ENCODE results near the gene EIF4EBP2. TPM values are rescaled to one million over a fixed set of nuclear protein-coding genes. Genes with fewer than 3 reads are reported as not detected.

EIF4EBP2 gene
- polyA plus RNA-seq, 3 donors: 26.3 to 93.8 (median 73.4) TPM

DNA sequence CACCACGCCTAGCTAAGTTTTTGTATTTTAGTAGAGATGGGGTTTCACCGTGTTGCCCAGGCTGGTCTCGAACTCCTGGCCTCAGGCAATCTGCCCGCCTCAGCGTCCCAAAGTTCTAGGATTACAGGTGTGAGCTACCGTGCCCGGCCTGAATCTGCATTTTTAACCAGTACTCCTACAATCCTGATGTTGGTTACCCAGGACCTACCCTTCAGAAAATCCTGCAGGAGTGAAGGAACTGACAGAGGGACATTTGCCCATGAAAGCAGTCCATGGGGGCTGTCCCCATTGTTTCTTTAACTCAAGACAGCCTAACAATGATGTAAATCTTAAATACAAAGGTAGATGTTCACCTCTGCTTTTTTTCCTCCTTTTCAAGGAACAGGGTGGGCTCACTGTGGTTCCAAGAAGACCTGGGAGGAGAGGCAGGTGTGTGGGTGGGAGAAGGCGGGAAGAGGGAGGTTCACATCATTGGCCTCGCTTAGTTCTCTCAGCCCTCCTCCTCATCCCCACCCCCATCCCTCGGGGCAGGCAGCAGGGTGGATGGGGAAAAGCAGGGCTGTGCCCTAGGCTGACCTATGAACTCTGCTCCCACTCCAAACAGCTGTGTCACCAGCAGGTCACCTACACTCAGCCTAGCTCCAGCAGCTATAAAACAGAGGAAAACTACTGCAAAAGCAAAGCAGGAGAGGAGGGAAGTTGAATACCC lies 35.0 kb upstream of the EIF4EBP2 start:
- TF ChIP-seq CTCF (IDR thresholded peaks at IDR 0.05): no peak
- intact Hi-C loops (cut with micrococcal nuclease): no loop called here
- DNase-seq: no peak
- H3K9ac ChIP-seq (ENCODE audit: insufficient read depth, low read length, poor library complexity, severe bottlenecking): no peak overlapping the region
- no peaks in the 10 kb centered on the region for H4K20me1 ChIP-seq (ENCODE audit: insufficient read depth, low read length)
- H3K27ac ChIP-seq (ENCODE audit: low read depth in 1 of 2, low read length in 2 of 2): no peak overlapping the region
- H3K4me1 Mint-ChIP-seq: peaks cover 10% of the 10 kb centered on the region
- 100% methylated on average over 3 of the region's 10 CpGs for WGBS (ENCODE audit: insufficient coverage)
- no peaks in the 10 kb centered on the region for H3K36me3 ChIP-seq (replicated peaks in 1 of 2; ENCODE audit: control insufficient read depth in 1 of 2, insufficient read depth in 2 of 2, low read length in 2 of 2)
- peaks cover 8 to 9% of the 10 kb centered on the region in 2 donors for H3K4me1 ChIP-seq (ENCODE audit: control insufficient read depth in 1 of 2, insufficient read depth in 2 of 2, low read length in 2 of 2)
- no peak overlapping the region for H3K4me2 ChIP-seq (replicated peaks; ENCODE audit: extremely low read depth, low read length, poor library complexity, severe bottlenecking)
- H3K36me3 Mint-ChIP-seq: peaks cover under 1 to 5% of the 10 kb centered on the region in 2 donors
- no peak overlapping the region for H3K4me3 ChIP-seq (replicated peaks in 1 of 3; ENCODE audit: low read depth in 2 of 3, low read length in 3 of 3)
- H3K9me3 ChIP-seq (replicated peaks in 1 of 2; ENCODE audit: control insufficient read depth in 1 of 2, insufficient read depth in 1 of 2, low read length in 2 of 2): no peaks in the 10 kb centered on the region
- peaks cover 0 to 1% (median 0%) of the 10 kb centered on the region in 7 donors for H3K9me3 Mint-ChIP-seq
- H3K27ac Mint-ChIP-seq: peak overlapping the region in 1 of 7 donors; percentile 45
- no peak overlapping the region for H2AFZ ChIP-seq (ENCODE audit: insufficient read depth, low read depth, low read length, poor library complexity, severe bottlenecking)
- H3K27me3 Mint-ChIP-seq (ENCODE audit: low read depth in 3 of 3): no peaks in the 10 kb centered on the region
- H3K4me3 Mint-ChIP-seq: no peak overlapping the region
- H3K27me3 ChIP-seq (ENCODE audit: control insufficient read depth in 2 of 2, insufficient read depth in 2 of 2, low read length in 2 of 2): no peaks in the 10 kb centered on the region
- H3K79me2 ChIP-seq (ENCODE audit: insufficient read depth, low read length): no peaks in the 10 kb centered on the region

DNA sequence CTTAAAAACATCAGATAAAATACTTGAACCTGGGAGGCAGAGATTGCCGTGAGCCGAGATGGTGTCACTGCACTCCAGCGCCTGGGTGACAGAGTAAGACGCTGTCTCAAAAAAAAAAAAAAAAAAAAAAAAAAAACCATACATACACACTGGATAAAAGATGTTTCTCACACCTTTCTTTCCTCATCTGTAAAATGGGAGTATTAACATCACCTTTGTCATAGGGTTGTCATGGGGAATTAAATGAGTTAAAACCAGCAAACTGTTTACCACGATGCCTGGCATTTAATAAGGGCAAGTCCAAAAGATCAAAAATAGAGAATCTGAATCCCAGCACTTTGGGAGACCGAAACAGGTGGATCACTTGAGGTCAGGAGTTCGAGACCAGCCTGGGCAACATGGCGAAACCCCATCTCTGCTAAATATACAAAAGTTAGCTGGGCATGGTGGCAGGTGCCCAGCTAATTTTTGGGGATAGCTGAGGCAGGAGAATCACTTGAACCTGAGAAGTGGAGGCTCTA lies 34.4 kb upstream of the EIF4EBP2 start:
- no peak overlapping the region for H3K9ac ChIP-seq (ENCODE audit: insufficient read depth, low read length, poor library complexity, severe bottlenecking)
- H3K4me3 ChIP-seq (replicated peaks in 1 of 3; ENCODE audit: low read depth in 2 of 3, low read length in 3 of 3): no peak overlapping the region
- intact Hi-C loops (cut with micrococcal nuclease): no loop called here
- no peaks in the 10 kb centered on the region for H3K79me2 ChIP-seq (ENCODE audit: insufficient read depth, low read length)
- no peaks in the 10 kb centered on the region for H3K9me3 ChIP-seq (replicated peaks in 1 of 2; ENCODE audit: control insufficient read depth in 1 of 2, insufficient read depth in 1 of 2, low read length in 2 of 2)
- 100% methylated on average over 1 of the region's 8 CpGs for WGBS (ENCODE audit: insufficient coverage)
- no peak overlapping the region for H3K4me2 ChIP-seq (replicated peaks; ENCODE audit: extremely low read depth, low read length, poor library complexity, severe bottlenecking)
- H3K27me3 ChIP-seq (ENCODE audit: control insufficient read depth in 2 of 2, insufficient read depth in 2 of 2, low read length in 2 of 2): no peaks in the 10 kb centered on the region
- H3K4me1 ChIP-seq (ENCODE audit: control insufficient read depth in 1 of 2, insufficient read depth in 2 of 2, low read length in 2 of 2): peaks cover 3% of the 10 kb centered on the region in 2 donors
- no peak for TF ChIP-seq CTCF (IDR thresholded peaks at IDR 0.05)
- Mint-ChIP-seq H3K36me3 (peaks cover 4 to 5% of the 10 kb centered on the region in 2 donors), H3K27me3 (ENCODE audit: low read depth in 3 of 3) (peaks cover 0 to 3% (median 0%) of the 10 kb centered on the region in 3 donors), H3K9me3 (peaks cover 0 to 1% (median 0%) of the 10 kb centered on the region in 7 donors), H3K27ac (no peak overlapping the region), H3K4me1 (peaks cover 3% of the 10 kb centered on the region), H3K4me3 (no peak overlapping the region)
- no peak overlapping the region for H3K27ac ChIP-seq (ENCODE audit: low read depth in 1 of 2, low read length in 2 of 2)
- DNase-seq: no peak
- no peaks in the 10 kb centered on the region for H3K36me3 ChIP-seq (replicated peaks in 1 of 2; ENCODE audit: control insufficient read depth in 1 of 2, insufficient read depth in 2 of 2, low read length in 2 of 2)
- H2AFZ ChIP-seq (ENCODE audit: insufficient read depth, low read depth, low read length, poor library complexity, severe bottlenecking): no peak overlapping the region
- no peaks in the 10 kb centered on the region for H4K20me1 ChIP-seq (ENCODE audit: insufficient read depth, low read length)
